Right atrium auricular region (tissue), 2 donors: Measurements from ENCODE around the gene PHC2. TPM values are rescaled to one million over a fixed set of nuclear protein-coding genes. Genes with fewer than 3 reads are reported as not detected.

Experiments used
- DNase-seq: peaks from one replicate; pipeline ENCODE4 v3.0.0-alpha.2; 2019; ENCODE audit warnings: low spot score
- H3K27ac ChIP-seq, 2 donors: fragments of 200-600 bp; sonication (generic); 1 replicate in 1 of 2; 2 replicates in 1 of 2; pipeline ENCODE4 v1.5.1; 2016 to 2019
- H3K27me3 ChIP-seq, 2 donors: fragments of 200-600 bp; sonication (generic); one replicate each; pipeline versions ENCODE4 v1.5.1 to v1.6.0; 2017 to 2019
- H3K36me3 ChIP-seq: fragments of 200-600 bp; sonication (generic); one replicate; pipeline ENCODE4 v1.5.1; 2016
- H3K4me1 ChIP-seq, 2 donors: fragments of 200-600 bp; sonication (generic); one replicate each; pipeline versions ENCODE4 v1.5.1 to v1.6.0; 2017 to 2019
- H3K4me3 ChIP-seq, 2 donors: fragments of 200-600 bp; sonication (generic); 1 replicate in 1 of 2; 2 replicates in 1 of 2; pipeline ENCODE4 v1.5.1; 2017 to 2019; ENCODE audit warnings: mild to moderate bottlenecking in 1 of 2, moderate library complexity in 1 of 2
- H3K9me3 ChIP-seq, 2 donors: fragments of 200-600 bp; sonication (generic); one replicate each; pipeline ENCODE4 v1.5.1; 2019
- total RNA-seq, 2 donors: library from RNA; depleted of rRNA; stranded (reverse); fragments of >200 nt; gene quantifications; one replicate each; pipeline ENCODE4 v1.1.0, GENCODE V29; 2016
- TF ChIP-seq, protein P1 (sequence below), 2 donors: fragments of 200-600 bp; sonication (generic); IDR thresholded peaks; one replicate each; pipeline ENCODE4 v1.5.1; 2019; ENCODE audit warnings: antibody characterized with exemption in 2 of 2

The PHC2 gene
- total RNA-seq, 2 donors from 2014 or later, result 98.4 to 144 TPM

DNA sequence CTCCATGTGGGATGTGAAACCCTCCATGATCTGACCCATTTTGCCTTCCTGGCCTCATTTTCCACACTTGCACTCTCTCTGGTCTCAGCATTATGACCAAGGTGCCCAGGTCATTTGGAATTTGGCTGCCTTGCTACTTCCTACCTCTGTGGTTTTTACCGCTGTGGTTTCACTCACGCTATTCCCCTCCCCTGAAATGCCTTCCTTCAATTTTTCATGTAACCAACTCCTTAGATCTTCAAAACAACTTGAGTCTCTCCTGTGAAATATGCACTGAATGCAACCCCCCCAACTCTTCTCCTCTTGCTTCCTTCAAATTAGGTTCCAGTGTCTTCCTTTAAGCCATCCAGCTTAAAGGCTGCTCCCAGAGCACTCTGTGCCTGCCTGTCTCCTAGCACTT lies 50.1 kb downstream of the PHC2 start:
- TF ChIP-seq, protein P1, sequence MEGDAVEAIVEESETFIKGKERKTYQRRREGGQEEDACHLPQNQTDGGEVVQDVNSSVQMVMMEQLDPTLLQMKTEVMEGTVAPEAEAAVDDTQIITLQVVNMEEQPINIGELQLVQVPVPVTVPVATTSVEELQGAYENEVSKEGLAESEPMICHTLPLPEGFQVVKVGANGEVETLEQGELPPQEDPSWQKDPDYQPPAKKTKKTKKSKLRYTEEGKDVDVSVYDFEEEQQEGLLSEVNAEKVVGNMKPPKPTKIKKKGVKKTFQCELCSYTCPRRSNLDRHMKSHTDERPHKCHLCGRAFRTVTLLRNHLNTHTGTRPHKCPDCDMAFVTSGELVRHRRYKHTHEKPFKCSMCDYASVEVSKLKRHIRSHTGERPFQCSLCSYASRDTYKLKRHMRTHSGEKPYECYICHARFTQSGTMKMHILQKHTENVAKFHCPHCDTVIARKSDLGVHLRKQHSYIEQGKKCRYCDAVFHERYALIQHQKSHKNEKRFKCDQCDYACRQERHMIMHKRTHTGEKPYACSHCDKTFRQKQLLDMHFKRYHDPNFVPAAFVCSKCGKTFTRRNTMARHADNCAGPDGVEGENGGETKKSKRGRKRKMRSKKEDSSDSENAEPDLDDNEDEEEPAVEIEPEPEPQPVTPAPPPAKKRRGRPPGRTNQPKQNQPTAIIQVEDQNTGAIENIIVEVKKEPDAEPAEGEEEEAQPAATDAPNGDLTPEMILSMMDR (IDR thresholded peaks at IDR 0.05), result no peak
- Histone ChIP-seq H3K9me3 (no peaks in the 10 kb centered on the region), H3K27ac (no peak overlapping the region), H3K27me3 (no peaks in the 10 kb centered on the region), H3K4me1 (peaks cover 0 to 59% of the 10 kb centered on the region in 2 donors), H3K36me3 (no peaks in the 10 kb centered on the region), H3K4me3 (no peak overlapping the region)
- no peak for DNase-seq

DNA sequence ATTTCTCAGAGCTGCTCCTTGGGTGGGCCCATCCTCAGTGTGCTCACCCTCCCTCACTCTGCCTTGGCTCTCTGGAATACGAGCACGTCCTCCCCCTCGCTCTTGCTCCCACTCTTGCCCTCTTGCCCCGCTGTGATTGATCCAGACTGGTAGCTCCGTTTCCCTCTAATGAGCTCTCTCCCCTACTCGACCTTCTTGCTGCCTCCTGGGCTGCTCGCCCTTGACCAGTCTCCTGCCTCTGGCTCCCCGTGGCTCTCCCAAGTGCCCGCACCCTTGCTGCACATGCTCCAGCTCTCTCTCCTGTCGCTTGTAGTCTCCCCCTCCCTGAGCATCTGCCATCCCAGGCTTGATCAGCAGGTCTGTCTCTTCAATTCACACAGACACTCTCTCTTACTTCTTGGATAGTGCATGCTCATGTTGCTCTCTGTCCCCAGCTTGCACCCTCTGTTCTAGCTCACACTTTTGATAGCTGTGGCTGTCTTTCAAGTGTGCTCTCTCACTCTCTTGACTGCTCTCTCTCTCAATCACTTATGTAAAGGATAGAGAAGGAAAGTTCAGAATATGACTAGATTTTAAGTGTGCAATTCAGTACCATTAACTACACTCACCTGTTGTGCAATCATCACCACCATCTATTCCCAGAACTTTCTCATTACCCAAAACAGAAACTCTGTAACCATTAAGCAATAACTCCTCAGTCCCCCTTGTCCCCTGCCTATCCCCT lies 51.1 kb downstream of the PHC2 start:
- no peak overlapping the region for H3K4me3 ChIP-seq
- peak overlapping the region; percentile 54 to 66 for H3K27ac ChIP-seq
- H3K27me3 ChIP-seq, result no peaks in the 10 kb centered on the region
- no peaks in the 10 kb centered on the region for H3K36me3 ChIP-seq
- DNase-seq, result no peak
- peaks cover 0 to 57% of the 10 kb centered on the region in 2 donors for H3K4me1 ChIP-seq
- TF ChIP-seq, protein P1 (IDR thresholded peaks at IDR 0.05), result no peak
- no peaks in the 10 kb centered on the region for H3K9me3 ChIP-seq

DNA sequence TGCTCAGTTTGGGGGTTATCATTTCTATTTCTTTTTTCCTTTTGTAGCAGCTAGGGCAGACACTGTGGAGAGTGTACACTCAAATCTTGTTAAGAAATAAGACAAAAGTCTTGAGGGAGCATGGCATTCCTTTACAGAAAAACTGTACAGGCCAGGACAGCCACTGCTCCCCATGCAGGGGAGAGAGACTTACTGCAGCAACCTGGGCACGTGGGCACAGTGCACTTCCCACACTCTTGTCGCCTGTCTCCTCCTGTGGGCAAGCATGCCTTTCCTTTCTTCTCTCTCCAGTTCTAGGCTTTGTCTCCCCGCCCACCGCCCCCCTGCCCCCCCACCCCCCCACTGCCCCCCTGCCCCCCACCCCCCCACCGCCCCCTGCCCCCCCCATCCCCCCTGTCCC lies 51.9 kb downstream of the PHC2 start:
- no peak for DNase-seq
- peaks cover 0 to 57% of the 10 kb centered on the region in 2 donors for H3K4me1 ChIP-seq
- TF ChIP-seq, protein P1 (IDR thresholded peaks at IDR 0.05), result no peak
- H3K9me3 ChIP-seq, result no peaks in the 10 kb centered on the region
- no peaks in the 10 kb centered on the region for H3K36me3 ChIP-seq
- no peaks in the 10 kb centered on the region for H3K27me3 ChIP-seq
- H3K27ac ChIP-seq, result peak overlapping the region; percentile 11 to 52
- no peak overlapping the region for H3K4me3 ChIP-seq

DNA sequence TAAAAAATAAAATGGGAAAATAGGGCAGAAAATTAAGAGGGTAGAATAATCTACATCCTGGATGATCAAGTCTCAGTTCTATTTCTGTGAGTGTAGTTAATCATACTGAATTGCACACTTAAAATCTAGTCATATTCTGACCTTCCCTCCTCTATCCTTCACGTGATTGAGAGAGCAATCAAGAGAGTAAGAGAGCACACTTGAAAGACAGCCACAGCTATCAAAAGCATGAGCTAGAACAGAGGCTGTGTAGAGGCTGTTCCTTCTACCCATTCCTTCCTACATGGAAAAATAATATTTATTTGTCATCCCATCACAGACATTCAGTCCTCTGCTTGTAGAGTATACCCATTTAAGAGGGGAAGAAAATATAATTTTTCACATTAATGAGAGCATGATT lies 52.4 kb downstream of the PHC2 start:
- no peaks in the 10 kb centered on the region for H3K36me3 ChIP-seq

DNA sequence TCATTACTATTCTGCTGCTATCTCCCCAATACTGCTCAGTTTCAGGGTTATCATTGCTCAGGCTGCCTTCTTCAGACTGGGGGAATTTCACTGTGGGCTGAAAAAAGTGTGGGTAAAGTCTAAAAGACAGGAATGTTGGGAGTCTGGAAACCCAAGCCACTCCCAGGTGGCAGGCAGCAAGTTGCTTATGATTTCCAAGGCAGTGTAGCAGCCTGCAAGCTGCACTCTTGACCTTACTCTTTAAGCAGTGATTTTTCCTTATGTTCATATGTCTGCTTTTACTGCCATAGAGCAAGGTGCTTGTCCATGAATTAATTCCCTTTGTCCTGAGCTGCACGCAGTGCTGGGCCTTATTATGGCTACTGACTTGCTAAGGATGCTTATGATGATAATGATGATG lies 53.1 kb downstream of the PHC2 start:
- peaks cover 0 to 50% of the 10 kb centered on the region in 2 donors for H3K4me1 ChIP-seq
- TF ChIP-seq, protein P1 (IDR thresholded peaks at IDR 0.05), result no peak
- no peaks in the 10 kb centered on the region for H3K36me3 ChIP-seq
- DNase-seq, result no peak
- no peaks in the 10 kb centered on the region for H3K27me3 ChIP-seq
- H3K9me3 ChIP-seq, result no peaks in the 10 kb centered on the region
- H3K4me3 ChIP-seq, result no peak overlapping the region
- H3K27ac ChIP-seq, result no peak overlapping the region

More for the DNA sequence above, 52.4 kb downstream of the PHC2 start:
- peaks cover 0 to 57% of the 10 kb centered on the region in 2 donors for H3K4me1 ChIP-seq
- no peak overlapping the region for H3K4me3 ChIP-seq
- TF ChIP-seq, protein P1 (IDR thresholded peaks at IDR 0.05), result no peak
- H3K9me3 ChIP-seq, result no peaks in the 10 kb centered on the region
- H3K27ac ChIP-seq, result peak overlapping the region; percentile 11 to 52
- H3K27me3 ChIP-seq, result no peaks in the 10 kb centered on the region
- DNase-seq, result no peak

DNA sequence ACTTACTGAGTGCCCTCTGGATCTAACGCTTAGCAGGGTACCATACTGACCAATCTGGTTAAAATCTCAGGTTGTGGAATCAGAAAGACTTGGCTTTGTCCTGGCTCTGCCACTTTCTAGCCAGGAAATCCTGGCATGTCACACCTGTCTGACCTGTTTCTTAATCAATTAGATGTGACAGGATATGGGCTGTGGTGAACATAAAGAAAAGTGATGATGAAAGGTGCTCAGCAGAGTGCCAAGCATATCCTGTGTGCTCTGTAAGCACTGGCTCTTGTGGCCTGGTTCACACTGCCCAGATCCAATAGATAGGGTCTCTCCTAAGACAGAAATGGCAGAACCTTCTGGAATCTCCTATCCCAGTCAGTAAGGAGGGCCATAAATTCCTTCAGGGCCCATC lies 53.9 kb downstream of the PHC2 start:
- TF ChIP-seq, protein P1 (IDR thresholded peaks at IDR 0.05), result no peak
- DNase-seq, result no peak
- H3K36me3 ChIP-seq, result no peaks in the 10 kb centered on the region
- H3K4me1 ChIP-seq, result peaks cover 0 to 42% of the 10 kb centered on the region in 2 donors
- no peaks in the 10 kb centered on the region for H3K9me3 ChIP-seq
- no peak overlapping the region for H3K4me3 ChIP-seq
- no peak overlapping the region for H3K27ac ChIP-seq
- H3K27me3 ChIP-seq, result no peaks in the 10 kb centered on the region
